Right lobe of liver (tissue), 6 donors: ENCODE results near the gene RASGRF2. TPM values are rescaled to one million over a fixed set of nuclear protein-coding genes. Genes with fewer than 3 reads are reported as not detected.

Experiments
- ATAC-seq, 4 donors: fragments of 200-7000 bp; cut with Tn5 transposase; one replicate each; pipeline ENCODE4 v1.9.1; 2020; ENCODE audit warnings: mild to moderate bottlenecking in 4 of 4, moderate library complexity in 4 of 4
- DNase-seq, 3 donors: peaks; one replicate each; pipeline ENCODE4 v3.0.0-alpha.2; 2020
- H3K27ac ChIP-seq, 3 donors: fragments of 200-600 bp; one replicate each; pipeline ENCODE4 v1.8.0; 2022
- H3K27me3 ChIP-seq, 2 donors: fragments of 200-600 bp; one replicate each; pipeline ENCODE4 v1.8.0; 2022
- H3K36me3 ChIP-seq, 4 donors: fragments of 200-600 bp; sonication (generic) in 1 of 4; one replicate each; pipeline versions ENCODE4 v1.5.1 to v1.8.0; 2017 to 2022; ENCODE audit warnings: control low read depth in 1 of 4
- H3K4me1 ChIP-seq, 4 donors: fragments of 200-600 bp; sonication (generic) in 1 of 4; one replicate each; pipeline versions ENCODE4 v1.5.1 to v1.8.0; 2017 to 2022; ENCODE audit warnings: control low read depth in 1 of 4
- H3K4me3 ChIP-seq, 3 donors: fragments of 200-600 bp; one replicate each; pipeline ENCODE4 v1.8.0; 2022
- H3K9me3 ChIP-seq, 4 donors: fragments of 200-600 bp; sonication (generic) in 1 of 4; one replicate each; pipeline versions ENCODE4 v1.5.1 to v1.8.0; 2017 to 2022; ENCODE audit warnings: control low read depth in 1 of 4
- POLR2A ChIP-seq: fragments of 450-650 bp; IDR thresholded peaks from one replicate; pipeline ENCODE4 v1.6.1; 2017; ENCODE audit warnings: antibody characterized with exemption, mild to moderate bottlenecking
- WGBS: methylation state at CpG from one replicate; pipeline ENCODE4 v1.1.6; 2018; ENCODE audit warnings: low coverage, low lambda C conversion rate; ENCODE audit not compliant: insufficient coverage; ENCODE audit errors: missing lambda C conversion rate; 5-methylcytosine and 5-hydroxymethylcytosine counted together
- intact Hi-C, 2 donors: fragments of 100-400 bp; cut with DNase I; formaldehyde crosslinking; loops; one replicate each; pipeline versions ENCODE4 v1.11.2 to v1.14.1; 2022
- total RNA-seq, 6 experiments: library from RNA; depleted of rRNA in 2 of 6; stranded (reverse); fragments of >200 nt in 2 of 6; fragmentation: NEBNext Ultra II Directional in 3 of 6; extraction: Animal tissue kit (Norgen Biotek cat#: 25700) in 3 of 6; gene quantifications; one replicate each; pipeline versions ENCODE4 v1.1.0 to v1.2.4, GENCODE V29; 2016 to 2023
- TF ChIP-seq, protein P1 (sequence below), 4 donors: fragments of 200-600 bp in 3 of 4; fragments of 450-650 bp in 1 of 4; IDR thresholded peaks; one replicate each; pipeline versions ENCODE4 v1.5.1 to v1.8.0; 2016 to 2022; ENCODE audit warnings: antibody characterized with exemption in 4 of 4, mild to moderate bottlenecking in 2 of 4
- donor health status: DM: no; HTN: yes; CAD: no.
- donor health status: DM: no; HTN: no; CAD: no.
- donor health status: DM: no; HTN: no; CAD: no.
- donor health status: DM: no; HTN: yes; CAD: no.
- donor health status: DM: no; HTN: yes; CAD: no.

RASGRF2 gene
- total RNA-seq, 6 experiments from 2014 or later = 0.20 to 0.61 (median 0.36) TPM

DNA sequence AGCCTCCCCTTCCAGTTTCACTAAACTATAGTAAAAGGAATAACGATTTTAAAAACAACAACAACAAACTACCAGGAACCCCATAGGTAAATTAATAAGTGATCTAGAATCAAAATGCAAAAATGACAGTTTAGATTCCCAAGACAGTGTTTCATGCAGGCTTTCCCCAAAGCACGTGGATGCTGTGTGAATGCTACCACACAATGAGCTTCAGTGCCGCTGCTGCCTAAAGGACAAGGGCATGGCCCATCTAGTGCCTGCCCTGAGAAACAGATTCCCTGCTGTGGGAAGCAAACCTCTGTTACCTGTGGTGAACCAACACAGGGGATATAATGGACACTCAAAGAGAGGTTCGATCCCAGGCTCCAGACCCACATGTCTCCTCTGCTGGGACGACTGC lies 249.2 kb downstream of the RASGRF2 start:
- H3K4me1 ChIP-seq = no peaks in the 10 kb centered on the region
- DNase-seq (no peak), ATAC-seq (no peak)
- no peak overlapping the region for H3K27ac ChIP-seq
- no peak overlapping the region for H3K4me3 ChIP-seq
- intact Hi-C loops = no loop called here
- 86% methylated on average over 3 of the region's 5 CpGs for WGBS
- no peaks in the 10 kb centered on the region for H3K27me3 ChIP-seq
- TF ChIP-seq POLR2A = no peak
- TF ChIP-seq, protein P1, sequence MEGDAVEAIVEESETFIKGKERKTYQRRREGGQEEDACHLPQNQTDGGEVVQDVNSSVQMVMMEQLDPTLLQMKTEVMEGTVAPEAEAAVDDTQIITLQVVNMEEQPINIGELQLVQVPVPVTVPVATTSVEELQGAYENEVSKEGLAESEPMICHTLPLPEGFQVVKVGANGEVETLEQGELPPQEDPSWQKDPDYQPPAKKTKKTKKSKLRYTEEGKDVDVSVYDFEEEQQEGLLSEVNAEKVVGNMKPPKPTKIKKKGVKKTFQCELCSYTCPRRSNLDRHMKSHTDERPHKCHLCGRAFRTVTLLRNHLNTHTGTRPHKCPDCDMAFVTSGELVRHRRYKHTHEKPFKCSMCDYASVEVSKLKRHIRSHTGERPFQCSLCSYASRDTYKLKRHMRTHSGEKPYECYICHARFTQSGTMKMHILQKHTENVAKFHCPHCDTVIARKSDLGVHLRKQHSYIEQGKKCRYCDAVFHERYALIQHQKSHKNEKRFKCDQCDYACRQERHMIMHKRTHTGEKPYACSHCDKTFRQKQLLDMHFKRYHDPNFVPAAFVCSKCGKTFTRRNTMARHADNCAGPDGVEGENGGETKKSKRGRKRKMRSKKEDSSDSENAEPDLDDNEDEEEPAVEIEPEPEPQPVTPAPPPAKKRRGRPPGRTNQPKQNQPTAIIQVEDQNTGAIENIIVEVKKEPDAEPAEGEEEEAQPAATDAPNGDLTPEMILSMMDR (IDR thresholded peaks at IDR 0.05) = no peak
- no peaks in the 10 kb centered on the region for H3K36me3 ChIP-seq
- no peaks in the 10 kb centered on the region for H3K9me3 ChIP-seq

DNA sequence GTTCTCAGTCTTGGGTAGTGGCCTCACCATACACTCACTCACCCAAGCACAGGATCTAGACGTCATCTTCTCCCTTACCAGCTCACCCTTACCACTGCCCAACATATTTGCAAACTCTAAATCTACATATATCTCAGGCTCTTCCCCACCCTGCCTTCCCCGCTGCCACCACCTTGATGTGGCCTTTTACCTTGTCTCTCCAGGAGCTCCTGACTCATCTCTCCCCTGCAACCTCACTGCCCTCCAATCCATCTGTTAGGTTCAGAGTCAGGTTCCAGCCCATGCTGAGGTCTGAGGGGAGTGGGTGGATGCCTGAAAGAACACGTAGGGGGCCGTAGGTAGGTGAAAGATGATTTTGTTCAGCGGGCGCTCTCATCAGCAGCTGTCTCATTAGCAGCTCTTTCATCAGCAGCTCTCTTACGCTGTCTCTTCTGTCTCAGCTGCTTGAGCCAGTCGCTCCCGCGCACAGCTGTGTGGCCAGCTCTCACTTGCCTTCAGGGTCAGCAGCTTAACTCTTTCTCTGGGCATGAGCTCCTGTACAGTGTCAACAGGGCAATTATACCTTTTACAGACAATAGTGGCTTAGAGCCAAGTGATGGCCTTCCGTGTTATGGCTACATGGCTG lies 249.8 kb downstream of the RASGRF2 start:
- intact Hi-C loops = no loop called here
- Histone ChIP-seq H3K4me3 (no peak overlapping the region), H3K27ac (no peak overlapping the region), H3K9me3 (no peaks in the 10 kb centered on the region), H3K36me3 (no peaks in the 10 kb centered on the region), H3K27me3 (no peaks in the 10 kb centered on the region), H3K4me1 (no peaks in the 10 kb centered on the region)
- TF ChIP-seq, protein P1 (IDR thresholded peaks at IDR 0.05) = no peak
- no peak for TF ChIP-seq POLR2A
- DNase-seq = no peak
- ATAC-seq = no peak
- 94% methylated on average over 9 of the region's 11 CpGs for WGBS

DNA sequence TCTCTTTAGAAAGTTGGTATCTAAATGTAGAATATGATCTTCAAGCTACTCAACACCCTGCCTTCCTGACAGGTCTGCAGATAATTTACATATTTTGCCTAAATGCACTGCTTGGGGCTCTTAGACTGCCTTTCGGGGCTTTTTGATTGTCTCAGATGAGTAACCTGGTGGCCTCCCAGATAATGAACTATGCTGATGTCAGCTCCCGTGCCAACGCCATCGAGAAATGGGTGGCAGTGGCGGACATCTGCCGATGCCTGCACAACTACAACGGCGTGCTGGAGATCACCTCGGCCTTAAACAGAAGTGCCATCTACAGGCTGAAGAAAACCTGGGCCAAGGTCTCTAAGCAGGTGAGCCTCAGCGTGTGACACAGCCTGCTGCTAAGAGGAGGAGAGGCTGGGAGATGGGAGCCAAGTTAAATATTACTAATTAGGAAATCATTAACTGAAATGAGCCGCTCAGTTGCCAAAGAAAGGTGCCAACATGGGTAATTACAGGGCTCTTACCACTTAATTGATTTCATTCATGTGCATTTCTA lies 252.1 kb downstream of the RASGRF2 start:
- H3K27me3 ChIP-seq = no peaks in the 10 kb centered on the region
- TF ChIP-seq POLR2A = no peak
- TF ChIP-seq, protein P1 (IDR thresholded peaks at IDR 0.05) = no peak
- DNase-seq (no peak), ATAC-seq (peak; percentile 57 to 90 (median 62))
- H3K9me3 ChIP-seq = no peaks in the 10 kb centered on the region
- H3K4me3 ChIP-seq = no peak overlapping the region
- no peaks in the 10 kb centered on the region for H3K4me1 ChIP-seq
- H3K36me3 ChIP-seq = no peaks in the 10 kb centered on the region
- no peak overlapping the region for H3K27ac ChIP-seq
- intact Hi-C loops = no loop called here
- WGBS = 57% methylated on average over 11 of the region's 11 CpGs

DNA sequence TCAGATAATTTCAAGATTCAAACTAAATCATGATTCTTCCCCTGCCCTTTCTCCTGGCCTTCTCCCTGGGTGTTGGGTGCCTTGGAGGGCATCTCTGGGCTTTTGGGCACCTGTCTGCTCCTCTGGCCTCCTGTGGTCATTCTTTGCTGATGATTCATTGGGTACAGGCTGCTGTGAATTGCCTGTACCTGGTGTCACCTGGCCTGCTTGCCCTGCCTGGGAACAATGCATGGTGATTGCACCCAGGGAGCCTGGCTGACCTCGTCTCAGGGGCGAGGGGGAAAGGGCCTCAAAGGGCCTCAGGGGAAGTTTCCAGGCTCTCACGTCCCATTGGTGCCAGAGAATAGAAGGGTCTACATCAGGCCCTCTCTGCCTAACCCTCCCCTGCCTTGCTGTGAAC lies 252.9 kb downstream of the RASGRF2 start:
- Histone ChIP-seq H3K27ac (no peak overlapping the region), H3K27me3 (no peaks in the 10 kb centered on the region), H3K36me3 (no peaks in the 10 kb centered on the region), H3K9me3 (no peaks in the 10 kb centered on the region), H3K4me3 (no peak overlapping the region), H3K4me1 (no peaks in the 10 kb centered on the region)
- intact Hi-C loops = no loop called here
- no peak for DNase-seq
- WGBS = no CpG with 5 or more reads among the region's 3 CpGs
- TF ChIP-seq POLR2A = no peak
- TF ChIP-seq, protein P1 (IDR thresholded peaks at IDR 0.05) = no peak
- peak in 3 of 4 donors; percentile 29 to 68 (median 42) for ATAC-seq
